Measurements from ENCODE around the gene TNS3. TPM values are rescaled to one million over a fixed set of nuclear protein-coding genes. Genes with fewer than 3 reads are reported as not detected.
"Not testable (repeated sequence)": the region's sequence is repeated elsewhere in the genome, so short reads cannot be mapped to it uniquely, and the experiment has no call there.

TNS3 gene
- polyA plus RNA-seq, 1 donor: 66.7 TPM

DNA sequence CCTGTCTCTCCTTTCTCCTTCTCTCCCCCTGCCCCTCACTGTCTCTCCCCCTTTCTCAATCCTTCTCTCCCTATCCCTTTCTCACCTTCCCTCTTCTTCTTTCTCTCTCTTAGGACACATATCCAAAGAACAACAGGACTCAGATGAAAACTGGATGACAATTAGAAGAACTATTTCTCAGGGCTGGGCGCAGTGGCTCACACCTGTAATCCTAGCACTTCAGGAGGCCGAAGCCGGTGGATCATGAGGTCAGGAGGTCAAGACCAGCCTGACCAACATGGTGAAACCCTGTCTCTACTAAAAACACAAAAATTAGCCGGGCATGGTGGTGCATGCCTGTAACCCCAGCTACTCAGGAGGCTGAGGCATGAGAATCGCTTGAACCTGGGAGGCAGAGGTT is 8.3 kb upstream of the TNS3 start:
- not testable (repeated sequence) for H3K27me3 ChIP-seq (ENCODE audit: control insufficient read depth, insufficient read depth, low read length); H3K27ac ChIP-seq (ENCODE audit: low read length); H3K36me3 ChIP-seq (ENCODE audit: control insufficient read depth, insufficient read depth, low read length); DNase-seq; H3K9me3 ChIP-seq (ENCODE audit: control insufficient read depth, low read depth, low read length); H3K4me3 ChIP-seq (ENCODE audit: low read length); H3K4me1 ChIP-seq (ENCODE audit: control insufficient read depth, insufficient read depth, low read length)
- WGBS (ENCODE audit: insufficient coverage, low lambda C conversion rate): no CpG with 5 or more reads among the region's 5 CpGs

DNA sequence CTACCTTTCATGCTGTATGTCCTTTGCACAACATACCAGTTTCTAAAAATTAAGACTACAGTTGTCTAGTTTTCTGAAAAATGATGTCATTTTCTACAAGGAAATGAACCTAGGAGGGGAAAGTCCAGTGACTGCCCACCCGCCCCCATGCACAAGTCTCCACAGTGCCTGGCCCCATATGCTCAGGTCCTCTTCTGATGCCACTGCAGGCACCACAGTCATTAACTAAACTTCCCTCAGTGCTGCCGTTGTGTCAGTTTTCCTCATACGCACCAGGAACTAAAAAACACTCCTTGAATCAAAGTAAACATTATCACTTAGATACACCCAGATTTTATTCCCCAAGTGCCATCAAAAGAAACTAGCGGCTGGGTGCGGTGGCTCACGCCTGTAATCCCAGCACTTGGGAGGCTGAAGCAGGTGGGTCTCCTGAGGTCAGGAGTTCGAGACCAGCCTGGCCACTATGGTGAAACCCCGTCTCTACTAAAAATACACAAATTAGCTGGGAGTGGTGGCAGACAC is 6.9 kb upstream of the TNS3 start:
- WGBS (ENCODE audit: insufficient coverage, low lambda C conversion rate): no CpG with 5 or more reads among the region's 8 CpGs
- no peaks in the 10 kb centered on the region for H3K27me3 ChIP-seq (ENCODE audit: control insufficient read depth, insufficient read depth, low read length)
- peaks cover 4% of the 10 kb centered on the region for H3K4me1 ChIP-seq (ENCODE audit: control insufficient read depth, insufficient read depth, low read length)
- peaks cover 3% of the 10 kb centered on the region for H3K9me3 ChIP-seq (ENCODE audit: control insufficient read depth, low read depth, low read length)
- H3K27ac ChIP-seq (ENCODE audit: low read length): peak overlapping the region; percentile 51
- H3K36me3 ChIP-seq (ENCODE audit: control insufficient read depth, insufficient read depth, low read length): no peaks in the 10 kb centered on the region
- no peak overlapping the region for H3K4me3 ChIP-seq (ENCODE audit: low read length)
- peak; percentile 64 to 71 for DNase-seq

DNA sequence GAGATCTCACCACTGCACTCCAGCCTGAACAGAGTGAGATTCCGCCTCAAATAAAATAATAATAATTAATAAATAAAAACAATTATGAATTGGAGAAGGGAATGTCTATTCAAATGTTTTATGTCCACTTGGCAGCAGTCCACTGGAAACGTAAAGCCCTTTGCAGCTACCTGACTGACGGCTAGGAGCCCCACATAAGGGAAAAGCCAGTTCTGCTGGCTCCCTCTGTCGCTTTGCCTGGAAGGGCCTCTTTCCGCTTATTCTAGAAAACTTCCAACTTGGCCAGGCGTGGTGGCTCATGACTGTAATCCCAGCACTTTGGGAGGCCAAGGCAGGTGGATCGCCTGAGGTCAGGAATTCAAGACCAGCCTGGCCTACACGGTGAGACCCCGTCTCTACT is 6.1 kb upstream of the TNS3 start:
- WGBS (ENCODE audit: insufficient coverage, low lambda C conversion rate): no CpG with 5 or more reads among the region's 9 CpGs
- no peaks in the 10 kb centered on the region for H3K36me3 ChIP-seq (ENCODE audit: control insufficient read depth, insufficient read depth, low read length)
- no peaks in the 10 kb centered on the region for H3K27me3 ChIP-seq (ENCODE audit: control insufficient read depth, insufficient read depth, low read length)
- H3K4me1 ChIP-seq (ENCODE audit: control insufficient read depth, insufficient read depth, low read length): peaks cover 4% of the 10 kb centered on the region
- no peak overlapping the region for H3K4me3 ChIP-seq (ENCODE audit: low read length)
- H3K27ac ChIP-seq (ENCODE audit: low read length): no peak overlapping the region
- no peak for DNase-seq
- peaks cover 3% of the 10 kb centered on the region for H3K9me3 ChIP-seq (ENCODE audit: control insufficient read depth, low read depth, low read length)

DNA sequence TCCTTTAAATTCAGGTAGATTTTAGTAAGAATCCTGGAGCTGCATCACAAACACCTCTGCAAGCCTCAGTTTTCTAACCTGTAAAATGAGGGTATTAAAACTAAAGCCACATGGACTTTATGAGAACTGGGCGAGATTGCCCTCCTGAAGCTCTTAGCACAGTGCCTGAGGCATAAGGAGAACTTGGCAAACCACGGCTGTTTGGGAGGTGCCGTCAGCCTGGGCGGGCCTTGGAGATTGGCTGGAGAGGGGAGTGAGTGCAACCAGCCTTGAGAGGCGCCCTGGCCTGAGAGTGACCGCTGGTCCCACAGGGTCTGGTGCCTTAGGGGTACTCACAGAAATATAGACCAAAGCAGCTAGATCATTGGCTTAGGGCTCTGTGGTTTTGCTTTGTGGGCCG is 5.4 kb upstream of the TNS3 start:
- Histone ChIP-seq H3K4me3 (ENCODE audit: low read length) (no peak overlapping the region), H3K27me3 (ENCODE audit: control insufficient read depth, insufficient read depth, low read length) (no peaks in the 10 kb centered on the region), H3K4me1 (ENCODE audit: control insufficient read depth, insufficient read depth, low read length) (peaks cover 8% of the 10 kb centered on the region), H3K27ac (ENCODE audit: low read length) (no peak overlapping the region), H3K9me3 (ENCODE audit: control insufficient read depth, low read depth, low read length) (peaks cover 3% of the 10 kb centered on the region), H3K36me3 (ENCODE audit: control insufficient read depth, insufficient read depth, low read length) (no peaks in the 10 kb centered on the region)
- no peak for DNase-seq
- no CpG with 5 or more reads among the region's 7 CpGs for WGBS (ENCODE audit: insufficient coverage, low lambda C conversion rate)

DNA sequence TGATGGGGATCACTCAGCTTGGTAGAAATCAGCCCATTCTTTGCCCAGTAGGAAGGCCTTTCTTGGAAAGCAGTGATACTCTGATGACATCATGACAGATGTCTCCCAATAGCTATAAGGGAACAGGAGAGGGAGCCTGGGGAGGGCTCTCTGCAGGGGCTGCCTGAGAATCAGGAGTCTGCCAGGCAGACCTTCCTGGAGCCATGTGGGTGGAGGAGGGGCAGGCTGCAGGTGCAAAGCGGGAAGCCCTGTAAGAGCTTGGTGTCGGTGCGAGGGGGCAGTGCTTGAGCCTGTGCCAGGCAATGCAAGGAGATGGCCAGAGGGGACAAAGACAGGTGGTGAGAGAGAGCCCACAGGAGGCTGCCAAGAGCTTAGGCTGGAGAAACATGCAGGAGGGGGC is 5.0 kb upstream of the TNS3 start:
- Histone ChIP-seq H3K27ac (ENCODE audit: low read length) (no peak overlapping the region), H3K27me3 (ENCODE audit: control insufficient read depth, insufficient read depth, low read length) (no peaks in the 10 kb centered on the region), H3K36me3 (ENCODE audit: control insufficient read depth, insufficient read depth, low read length) (no peaks in the 10 kb centered on the region), H3K9me3 (ENCODE audit: control insufficient read depth, low read depth, low read length) (peaks cover 3% of the 10 kb centered on the region), H3K4me1 (ENCODE audit: control insufficient read depth, insufficient read depth, low read length) (peaks cover 10% of the 10 kb centered on the region), H3K4me3 (ENCODE audit: low read length) (no peak overlapping the region)
- WGBS (ENCODE audit: insufficient coverage, low lambda C conversion rate): no CpG with 5 or more reads among the region's 3 CpGs
- DNase-seq: no peak

DNA sequence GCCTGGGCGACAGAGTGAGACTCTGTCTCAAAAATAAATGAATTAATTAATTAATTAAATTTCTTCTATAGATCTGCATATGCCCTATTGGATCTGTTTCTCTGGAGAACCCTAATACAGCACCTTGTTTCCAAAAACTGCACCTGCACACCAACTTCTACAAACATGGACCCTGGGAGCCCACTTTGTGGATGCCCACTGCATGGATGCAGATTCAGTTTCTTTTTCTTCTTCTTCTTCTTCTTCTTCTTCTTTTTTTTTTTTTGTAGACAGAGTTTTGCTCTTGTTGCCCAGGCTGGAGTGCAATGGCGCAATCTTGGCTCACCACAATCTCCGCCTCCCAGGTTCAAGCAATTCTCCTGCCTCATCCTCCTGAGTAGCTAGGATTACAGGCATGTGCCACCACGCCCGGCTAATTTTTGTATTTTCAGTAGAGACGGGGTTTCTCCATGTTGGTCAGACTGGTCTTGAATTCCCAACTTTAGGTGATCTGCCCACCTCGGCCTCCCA is 4.3 kb upstream of the TNS3 start:
- DNase-seq; H3K27me3 ChIP-seq (ENCODE audit: control insufficient read depth, insufficient read depth, low read length); H3K9me3 ChIP-seq (ENCODE audit: control insufficient read depth, low read depth, low read length); H3K36me3 ChIP-seq (ENCODE audit: control insufficient read depth, insufficient read depth, low read length); H3K4me3 ChIP-seq (ENCODE audit: low read length); H3K27ac ChIP-seq (ENCODE audit: low read length): not testable (repeated sequence)
- no CpG with 5 or more reads among the region's 7 CpGs for WGBS (ENCODE audit: insufficient coverage, low lambda C conversion rate)
- peaks cover 10% of the 10 kb centered on the region for H3K4me1 ChIP-seq (ENCODE audit: control insufficient read depth, insufficient read depth, low read length)

DNA sequence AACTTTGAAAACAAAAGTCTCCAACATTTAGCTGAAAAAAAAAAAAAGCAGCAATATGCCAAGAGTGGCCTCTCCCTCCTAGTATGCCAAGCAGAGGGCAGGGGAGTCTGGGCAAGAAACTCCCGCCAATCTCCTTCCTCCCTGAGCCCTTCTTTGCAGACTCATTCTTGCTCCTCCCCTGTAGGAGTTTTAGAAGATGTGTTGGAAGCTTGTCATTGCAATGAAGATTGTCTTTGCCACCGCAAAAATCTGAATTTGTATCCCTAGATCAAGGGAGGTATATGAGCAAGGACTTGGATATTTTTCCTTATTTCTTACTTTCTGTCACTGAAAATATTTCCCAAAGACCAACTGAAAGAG is 2.6 kb upstream of the TNS3 start:
- DNase-seq: no peak
- peaks cover 4% of the 10 kb centered on the region for H3K9me3 ChIP-seq (ENCODE audit: control insufficient read depth, low read depth, low read length)
- H3K4me3 ChIP-seq (ENCODE audit: low read length): no peak overlapping the region
- H3K36me3 ChIP-seq (ENCODE audit: control insufficient read depth, insufficient read depth, low read length): peaks cover under 1% of the 10 kb centered on the region
- H3K4me1 ChIP-seq (ENCODE audit: control insufficient read depth, insufficient read depth, low read length): peaks cover 15% of the 10 kb centered on the region
- H3K27ac ChIP-seq (ENCODE audit: low read length): no peak overlapping the region
- H3K27me3 ChIP-seq (ENCODE audit: control insufficient read depth, insufficient read depth, low read length): no peaks in the 10 kb centered on the region
- no CpG with 5 or more reads among the region's 2 CpGs for WGBS (ENCODE audit: insufficient coverage, low lambda C conversion rate)

DNA sequence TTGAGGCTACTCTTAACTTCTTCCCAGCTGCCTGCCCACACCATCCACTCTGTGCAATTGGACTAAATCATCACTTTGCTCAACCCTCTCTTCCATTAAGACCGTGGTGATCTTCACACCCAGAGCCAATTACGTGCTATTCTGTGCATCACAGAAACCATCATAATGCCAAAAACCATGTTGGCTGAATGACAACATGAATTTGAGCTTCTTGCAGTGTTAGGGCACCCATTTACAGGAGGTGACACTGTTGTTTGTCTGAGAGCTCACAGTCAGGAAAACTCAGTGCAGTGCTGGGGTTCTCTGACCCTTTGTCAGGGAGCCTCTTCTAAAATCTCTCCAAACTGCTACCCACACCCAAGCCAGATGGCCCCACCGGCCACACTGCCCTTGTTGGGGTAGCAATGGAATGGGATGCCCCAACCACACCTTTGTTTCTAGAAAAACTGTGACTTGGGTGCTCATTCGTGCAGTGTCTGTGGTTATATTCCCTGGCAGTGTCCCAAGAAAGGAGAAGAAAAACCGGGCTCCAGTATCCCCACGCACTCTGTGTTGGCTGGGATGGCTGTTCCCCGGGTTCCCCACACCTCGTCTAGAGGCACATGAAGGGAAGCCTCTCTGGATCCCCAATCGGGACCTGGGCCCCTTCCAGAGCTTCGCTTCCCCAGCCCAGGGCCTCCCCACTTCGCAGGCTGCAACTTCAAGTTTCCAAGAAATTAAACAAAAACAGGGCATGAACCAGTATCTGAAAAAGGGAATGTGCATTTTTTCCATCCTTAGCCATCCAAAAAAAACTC is 2.0 kb upstream of the TNS3 start:
- Histone ChIP-seq H3K9me3 (ENCODE audit: control insufficient read depth, low read depth, low read length) (peaks cover 4% of the 10 kb centered on the region), H3K36me3 (ENCODE audit: control insufficient read depth, insufficient read depth, low read length) (peaks cover 6% of the 10 kb centered on the region), H3K4me1 (ENCODE audit: control insufficient read depth, insufficient read depth, low read length) (peaks cover 16% of the 10 kb centered on the region), H3K4me3 (ENCODE audit: low read length) (no peak overlapping the region), H3K27ac (ENCODE audit: low read length) (no peak overlapping the region), H3K27me3 (ENCODE audit: control insufficient read depth, insufficient read depth, low read length) (no peaks in the 10 kb centered on the region)
- no CpG with 5 or more reads among the region's 11 CpGs for WGBS (ENCODE audit: insufficient coverage, low lambda C conversion rate)
- DNase-seq: no peak

DNA sequence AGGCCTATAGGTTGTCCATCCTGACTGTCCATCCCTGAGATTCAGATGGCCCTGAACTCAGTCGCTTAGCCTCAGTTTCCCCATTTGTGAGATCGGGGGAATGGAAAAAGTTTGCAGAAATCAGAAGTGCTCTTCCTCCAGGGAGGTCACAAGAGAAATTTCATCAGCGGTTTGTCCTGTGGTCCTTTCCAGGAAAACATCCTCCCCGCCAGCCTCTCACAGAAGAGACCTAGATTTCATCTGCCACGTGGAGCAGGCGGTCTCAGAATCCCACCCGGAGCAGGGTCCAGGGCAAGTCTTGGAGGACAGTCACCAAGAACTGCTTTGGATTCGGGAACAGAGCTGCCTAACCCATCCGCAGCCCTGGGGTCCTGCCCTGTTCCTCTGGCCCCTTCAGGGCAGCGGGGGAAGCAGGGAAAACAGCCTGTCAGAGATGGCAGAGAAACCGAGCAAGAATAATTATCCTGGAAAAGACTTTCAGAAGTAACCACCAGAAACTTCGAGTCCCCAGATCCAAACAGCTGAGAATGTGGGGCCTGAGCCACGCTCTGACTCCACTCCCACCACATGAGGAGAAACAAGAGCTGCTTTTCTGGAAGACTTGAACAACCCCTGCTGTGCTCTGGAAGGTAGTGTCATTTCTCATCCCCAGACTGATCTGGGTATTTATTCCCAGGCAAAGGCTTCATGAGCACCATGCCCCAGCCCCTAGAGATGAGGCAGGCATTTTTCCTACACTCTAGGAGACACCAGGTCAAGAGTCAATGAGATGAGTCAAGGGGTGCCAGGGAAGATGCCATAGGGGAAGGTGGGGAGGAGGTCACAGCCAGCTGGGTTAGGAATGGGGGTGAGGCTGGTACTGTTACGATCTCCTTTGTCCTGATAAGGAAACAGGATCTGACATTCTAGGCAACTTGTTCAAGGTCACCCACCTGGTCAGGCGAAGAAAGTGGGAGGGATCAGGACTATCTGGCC is 1.1 kb upstream of the TNS3 start:
- H3K4me3 ChIP-seq (ENCODE audit: low read length): no peak overlapping the region
- no peaks in the 10 kb centered on the region for H3K27me3 ChIP-seq (ENCODE audit: control insufficient read depth, insufficient read depth, low read length)
- peaks cover 13% of the 10 kb centered on the region for H3K36me3 ChIP-seq (ENCODE audit: control insufficient read depth, insufficient read depth, low read length)
- H3K27ac ChIP-seq (ENCODE audit: low read length): peak overlapping the region; percentile 93
- H3K4me1 ChIP-seq (ENCODE audit: control insufficient read depth, insufficient read depth, low read length): peaks cover 16% of the 10 kb centered on the region
- peaks cover 4% of the 10 kb centered on the region for H3K9me3 ChIP-seq (ENCODE audit: control insufficient read depth, low read depth, low read length)
- no peak for DNase-seq
- WGBS (ENCODE audit: insufficient coverage, low lambda C conversion rate): no CpG with 5 or more reads among the region's 15 CpGs

DNA sequence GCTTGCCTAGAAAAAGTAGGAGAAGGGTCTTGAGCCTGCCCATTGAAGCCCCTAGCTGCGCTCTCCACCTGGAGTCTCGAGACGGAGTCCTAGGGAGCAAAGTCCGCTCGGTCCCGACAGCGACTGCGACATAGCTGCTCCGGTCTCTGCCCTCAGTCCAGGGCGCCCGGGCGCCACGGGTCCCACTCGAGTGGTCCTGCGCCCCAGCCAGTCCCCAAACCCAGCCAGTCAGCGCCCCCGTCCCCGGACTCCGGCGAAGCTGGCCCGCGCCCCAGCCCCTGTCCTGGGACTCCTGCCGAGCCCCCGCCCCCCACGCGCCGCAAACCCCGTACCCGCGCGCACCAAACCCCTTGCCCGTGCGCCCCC is 490 bp downstream of the TNS3 start:
- Histone ChIP-seq H3K9me3 (ENCODE audit: control insufficient read depth, low read depth, low read length) (peaks cover 2% of the 10 kb centered on the region), H3K27me3 (ENCODE audit: control insufficient read depth, insufficient read depth, low read length) (no peaks in the 10 kb centered on the region), H3K27ac (ENCODE audit: low read length) (peak overlapping the region; percentile 93), H3K4me1 (ENCODE audit: control insufficient read depth, insufficient read depth, low read length) (peaks cover 31% of the 10 kb centered on the region), H3K4me3 (ENCODE audit: low read length) (peak overlapping the region; percentile 93), H3K36me3 (ENCODE audit: control insufficient read depth, insufficient read depth, low read length) (peaks cover 16% of the 10 kb centered on the region)
- WGBS (ENCODE audit: insufficient coverage, low lambda C conversion rate): no CpG with 5 or more reads among the region's 33 CpGs
- DNase-seq: peak in 1 of 2 donors; percentile 74

Data from large intestine (tissue), 3 donors.